ENCODE data around the gene XXYLT1. TPM values are rescaled to one million over a fixed set of nuclear protein-coding genes. Genes with fewer than 3 reads are reported as not detected.
A peak's percentile ranks its signal among the peaks of the same experiment; 100 is the strongest.

Gene XXYLT1
- total and polyA plus RNA-seq, 2 of the 4 experiments (the other 2 are of a cell fraction): 14.7 to 18.1 TPM

DNA sequence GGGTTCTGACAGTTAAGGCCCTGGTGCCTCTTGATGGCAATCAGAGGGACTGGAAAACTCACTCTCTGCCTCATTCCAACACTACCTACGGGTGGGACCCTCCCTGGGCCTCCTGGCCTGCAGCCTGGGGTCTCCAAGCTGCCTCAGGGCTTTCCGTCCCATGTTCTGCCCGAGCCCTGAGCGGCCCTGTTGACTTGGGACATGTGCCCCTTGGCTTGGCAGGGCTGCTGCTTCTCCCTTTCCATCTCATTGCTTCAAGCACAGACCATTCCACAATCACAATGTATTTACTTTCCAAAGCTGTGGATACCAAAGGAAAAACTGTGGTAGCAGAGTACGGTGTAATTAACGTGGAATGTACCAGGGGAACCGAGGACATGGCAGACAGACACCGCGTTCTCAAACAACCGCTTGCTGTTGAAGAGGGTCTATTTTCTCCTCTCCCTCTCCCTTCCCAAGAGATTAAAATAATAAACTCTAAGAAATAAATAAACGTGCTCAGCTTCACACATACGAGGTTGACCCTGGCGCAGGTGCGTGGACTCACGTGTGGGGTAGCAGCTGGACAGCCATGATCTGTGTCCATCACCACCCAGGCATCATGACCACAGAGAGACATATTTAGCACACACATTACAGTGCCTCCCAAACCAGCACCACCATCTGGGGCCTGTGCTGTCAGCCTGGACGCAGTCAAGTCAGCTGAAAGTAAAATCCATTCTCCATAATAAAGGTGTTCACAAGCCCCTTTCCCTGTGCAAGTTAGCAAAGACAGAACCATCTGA lies 172.0 kb downstream of the XXYLT1 start:
- ATAC-seq (ENCODE audit: low read depth) (no peak), DNase-seq (no peak)
- no peak overlapping the region for H2BK15ac ChIP-seq (ENCODE audit: low read depth, low read length)
- no peak overlapping the region for H3K18ac ChIP-seq (ENCODE audit: low read depth, low read length)
- ChIA-PET POLR2A (ENCODE audit: unreplicated experiment) (no interaction called here), CTCF (no interaction called here)
- no peak overlapping the region for H3K27ac ChIP-seq (ENCODE audit: insufficient read depth, low read length)
- H3K23ac ChIP-seq (ENCODE audit: low read depth, low read length): no peak overlapping the region
- H3K56ac ChIP-seq (ENCODE audit: extremely low read depth, insufficient read depth, low read length): no peak overlapping the region
- H3K14ac ChIP-seq (replicated peaks; ENCODE audit: low read depth, low read length): 0 out of 2 replicates have a peak overlapping the region, but pooled peaks have one; percentile 2
- peaks cover 18% of the 10 kb centered on the region for H3K4me1 ChIP-seq (ENCODE audit: control insufficient read depth, insufficient read depth, low read length)
- peak overlapping the region; percentile 62; the same call in 1 of the 2 replicates for H2BK20ac ChIP-seq (ENCODE audit: low read depth, low read length)
- H3K4me2 ChIP-seq (ENCODE audit: low read depth, low read length): no peak overlapping the region
- H3K4ac ChIP-seq (ENCODE audit: low read depth, low read length): 0 out of 2 replicates have a peak overlapping the region, but pooled peaks have one; percentile 9
- peaks cover 11 to 31% of the 10 kb centered on the region in 2 experiments; a peak in 3 of 4 replicates for H3K79me1 ChIP-seq (ENCODE audit: low read depth in 1 of 2, low read length in 2 of 2)
- no peaks in the 10 kb centered on the region for H4K20me1 ChIP-seq (ENCODE audit: insufficient read depth, low read length)
- H2AK5ac ChIP-seq (ENCODE audit: low read depth, low read length): peak overlapping the region; percentile 64; the same call in 1 of the 2 replicates
- no peak overlapping the region for H2AK9ac ChIP-seq (replicated peaks; ENCODE audit: low read depth, low read length, poor library complexity)
- peak overlapping the region in 1 of 2 experiments; percentile 32; a peak in 1 of 4 replicates for H4K8ac ChIP-seq (ENCODE audit: low read depth in 2 of 2, low read length in 2 of 2)
- H4K5ac ChIP-seq (ENCODE audit: low read depth, low read length): no peak overlapping the region
- no peaks in the 10 kb centered on the region for H3K27me3 ChIP-seq (ENCODE audit: control insufficient read depth, insufficient read depth, low read length)
- no peak overlapping the region for H2BK120ac ChIP-seq (ENCODE audit: low read depth, low read length)
- TF ChIP-seq RCOR1 (IDR thresholded peaks at IDR 0.05; ENCODE audit: insufficient replicate concordance, low read length) (no peak), BHLHE40 (IDR thresholded peaks at IDR 0.05; ENCODE audit: low read depth, low read length) (no peak), MAZ (IDR thresholded peaks at IDR 0.05; ENCODE audit: borderline replicate concordance, low read depth, low read length) (no peak), RAD21 (IDR thresholded peaks at IDR 0.05; ENCODE audit: low read length) (no peak), CHD1 (IDR thresholded peaks at IDR 0.05; ENCODE audit: low read depth, low read length) (no peak)
- TF ChIP-seq, protein P1, sequence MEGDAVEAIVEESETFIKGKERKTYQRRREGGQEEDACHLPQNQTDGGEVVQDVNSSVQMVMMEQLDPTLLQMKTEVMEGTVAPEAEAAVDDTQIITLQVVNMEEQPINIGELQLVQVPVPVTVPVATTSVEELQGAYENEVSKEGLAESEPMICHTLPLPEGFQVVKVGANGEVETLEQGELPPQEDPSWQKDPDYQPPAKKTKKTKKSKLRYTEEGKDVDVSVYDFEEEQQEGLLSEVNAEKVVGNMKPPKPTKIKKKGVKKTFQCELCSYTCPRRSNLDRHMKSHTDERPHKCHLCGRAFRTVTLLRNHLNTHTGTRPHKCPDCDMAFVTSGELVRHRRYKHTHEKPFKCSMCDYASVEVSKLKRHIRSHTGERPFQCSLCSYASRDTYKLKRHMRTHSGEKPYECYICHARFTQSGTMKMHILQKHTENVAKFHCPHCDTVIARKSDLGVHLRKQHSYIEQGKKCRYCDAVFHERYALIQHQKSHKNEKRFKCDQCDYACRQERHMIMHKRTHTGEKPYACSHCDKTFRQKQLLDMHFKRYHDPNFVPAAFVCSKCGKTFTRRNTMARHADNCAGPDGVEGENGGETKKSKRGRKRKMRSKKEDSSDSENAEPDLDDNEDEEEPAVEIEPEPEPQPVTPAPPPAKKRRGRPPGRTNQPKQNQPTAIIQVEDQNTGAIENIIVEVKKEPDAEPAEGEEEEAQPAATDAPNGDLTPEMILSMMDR (conservative IDR thresholded peaks at IDR 0.05; ENCODE audit: low read depth, low read length): no peak
- no peaks in the 10 kb centered on the region for H3K36me3 ChIP-seq (ENCODE audit: control insufficient read depth, insufficient read depth, low read length)
- in situ Hi-C loops (cut with MboI; ENCODE audit: low sequenced_read_pairs): no loop called here
- no peak overlapping the region for H2AFZ ChIP-seq (replicated peaks; ENCODE audit: low read length, poor library complexity)
- dilution Hi-C loops (cut with HindIII; ENCODE audit: low sequenced_read_pairs, unreplicated experiment): no loop called here
- intact Hi-C loops (cut with micrococcal nuclease): no loop called here
- H2BK5ac ChIP-seq (ENCODE audit: low read depth, low read length, poor library complexity, severe bottlenecking): no peak overlapping the region
- H3K9me1 ChIP-seq (ENCODE audit: insufficient read depth, low read length): peaks cover 30% of the 10 kb centered on the region
- 100% methylated on average over 1 of the region's 16 CpGs; no CpG with 5 or more reads in 1 of the 2 experiments for WGBS, 2 experiments (ENCODE audit: extremely low coverage in 2 of 2, insufficient read length in 1 of 2)
- BruUV-seq (replicated peaks): no TSS peak
- no peak overlapping the region for H3K9ac ChIP-seq (ENCODE audit: low read depth, low read length)
- no peaks in the 10 kb centered on the region for H3K9me3 ChIP-seq (ENCODE audit: control insufficient read depth, insufficient read depth, low read length)
- H4K91ac ChIP-seq (ENCODE audit: insufficient read depth, low read depth, low read length): no peak overlapping the region
- H3K4me3 ChIP-seq (ENCODE audit: insufficient read depth, low read depth, low read length): no peak overlapping the region

Measured in IMR-90 (cell line).